PC-3 (cell line): ENCODE data around the gene HDAC9. TPM values are rescaled to one million over a fixed set of nuclear protein-coding genes. Genes with fewer than 3 reads are reported as not detected.
"Not testable (repeated sequence)": the region's sequence is repeated elsewhere in the genome, so short reads cannot be mapped to it uniquely, and the experiment has no call there.

Experiments used
- ATAC-seq: fragments of 200-7000 bp; cut with Tn5 transposase; 2 replicates; pipeline ENCODE4 v1.9.1; 2020; ENCODE audit warnings: mild to moderate bottlenecking, moderate library complexity
- BruUV-seq: library from RNA; stranded (reverse); fragments of 400-500 nt; replicated peaks from 2 replicates; lab custom pipeline; 2021; lab: Mats Ljungman, UMichigan
- CTCF ChIA-PET: fragments of 300-600 bp; sonication (Branson Sonifier 250); formaldehyde crosslinking; loops from one replicate; lab custom pipeline; 2022; ENCODE audit warnings: antibody characterized with exemption; lab: Charles Lee
- POLR2A ChIA-PET: fragments of 300-600 bp; sonication (Branson Sonifier 250); formaldehyde crosslinking; loops from one replicate; lab custom pipeline; 2022; ENCODE audit warnings: antibody characterized with exemption; ENCODE audit not compliant: unreplicated experiment; lab: Charles Lee
- DNase-seq: peaks from one replicate; pipeline ENCODE4 v3.0.0-alpha.2; 2015
- H2AFZ ChIP-seq: fragments of 300-600 bp; sonication (generic); 2 replicates; pipeline ENCODE4 v1.6.0; 2016; ENCODE audit warnings: antibody characterized with exemption, low read length
- H3F3A ChIP-seq: fragments of 300-600 bp; sonication (generic); one replicate; pipeline ENCODE4 v1.6.0; 2017; ENCODE audit warnings: antibody characterized with exemption, low read length, control low read depth, mild to moderate bottlenecking; ENCODE audit not compliant: unreplicated experiment
- H3K27ac ChIP-seq: fragments of 300-600 bp; sonication (generic); 2 replicates; pipeline ENCODE4 v1.5.1; 2016; ENCODE audit warnings: mild to moderate bottlenecking, low read length
- H3K27me3 ChIP-seq: fragments of 300-600 bp; sonication (generic); 2 replicates; pipeline ENCODE4 v1.6.1; 2016; ENCODE audit warnings: low read length, mixed read lengths
- H3K36me3 ChIP-seq: fragments of 300-600 bp; sonication (generic); 2 replicates; pipeline ENCODE4 v1.6.1; 2016; ENCODE audit warnings: low read depth, mixed run types, low read length, mixed read lengths
- H3K4me1 ChIP-seq: fragments of 300-600 bp; sonication (generic); 2 replicates; pipeline ENCODE4 v1.5.1; 2016; ENCODE audit warnings: low read length; ENCODE audit not compliant: insufficient read depth
- H3K4me2 ChIP-seq: fragments of 300-600 bp; sonication (generic); 2 replicates; pipeline ENCODE4 v1.6.0; 2016; ENCODE audit warnings: low read length
- H3K4me3 ChIP-seq: fragments of 300-600 bp; sonication (generic); 2 replicates; pipeline ENCODE4 v1.5.1; 2016; ENCODE audit warnings: mild to moderate bottlenecking, low read length, mixed read lengths
- H3K79me2 ChIP-seq: fragments of 300-600 bp; sonication (generic); 2 replicates; pipeline ENCODE4 v1.6.1; 2017; ENCODE audit warnings: low read length, mixed read lengths
- H3K9ac ChIP-seq: fragments of 300-600 bp; sonication (generic); 2 replicates; pipeline ENCODE4 v1.6.0; 2016; ENCODE audit warnings: mild to moderate bottlenecking, low read length
- H3K9me2 ChIP-seq: fragments of 300-600 bp; sonication (generic); replicated peaks from 2 replicates; pipeline ENCODE4 v1.6.1; 2016; ENCODE audit warnings: mixed run types, low read length, mixed read lengths
- H3K9me3 ChIP-seq: fragments of 300-600 bp; sonication (generic); 2 replicates; pipeline ENCODE4 v1.6.1; 2016; ENCODE audit warnings: low read length, mixed read lengths
- H4K20me1 ChIP-seq: fragments of 300-600 bp; sonication (generic); 2 replicates; pipeline ENCODE4 v1.6.1; 2016; ENCODE audit warnings: low read length, mixed read lengths
- CTCF ChIP-seq: fragments of 300-600 bp; sonication (generic); conservative IDR thresholded peaks from 2 replicates; pipeline ENCODE4 v1.5.1; 2017; ENCODE audit warnings: antibody characterized with exemption, low read depth, mild to moderate bottlenecking, low read length
- EZH2 ChIP-seq: fragments of 300-600 bp; sonication (generic); IDR thresholded peaks from one replicate; pipeline ENCODE4 v1.6.1; 2017; ENCODE audit warnings: antibody characterized with exemption, mild to moderate bottlenecking, low read length; ENCODE audit not compliant: unreplicated experiment
- EZH2phosphoT487 ChIP-seq: fragments of 300-600 bp; sonication (generic); IDR thresholded peaks from 2 replicates; pipeline ENCODE4 v1.6.1; 2018; ENCODE audit warnings: mild to moderate bottlenecking, antibody characterized with exemption, low read length, borderline replicate concordance
- intact Hi-C: fragments of 100-400 bp; cut with micrococcal nuclease; formaldehyde crosslinking; loops from 2 replicates; pipeline ENCODE4 v1.9.0; 2023
- total RNA-seq: library from RNA; depleted of rRNA; stranded (reverse); fragments of >200 nt; gene quantifications from 2 replicates; pipeline ENCODE4 v1.2.3, GENCODE V29; 2014

The HDAC9 gene
- total RNA-seq, 1 experiment from 2014 or later, result 7.8 TPM

- CTCF ChIA-PET, result no interaction called here
- TF ChIP-seq EZH2 (no peak), EZH2phosphoT487 (no peak), CTCF (no peak)
Observed at GRCh38 chr7:18976715-18977471, 481.3 kb downstream of the HDAC9 start.

GRCh38 chr7:18978108-18978495 lies 482.6 kb downstream of the HDAC9 start:
- Histone ChIP-seq H3K27ac (peak overlapping the region; percentile 97), H3K27me3 (no peaks in the 10 kb centered on the region), H3K9me3 (no peaks in the 10 kb centered on the region), H3K36me3 (no peaks in the 10 kb centered on the region), H3K4me3 (peak overlapping the region; percentile 54), H3K4me1 (peaks cover 50% of the 10 kb centered on the region), H3K79me2 (no peaks in the 10 kb centered on the region), H3F3A (peaks cover 6% of the 10 kb centered on the region), H3K9ac (peak overlapping the region; percentile 70), H2AFZ (no peak overlapping the region), H3K9me2 (no peaks in the 10 kb centered on the region), H4K20me1 (no peaks in the 10 kb centered on the region), H3K4me2 (peak overlapping the region; percentile 89)
- POLR2A ChIA-PET, result no interaction called here
- DNase-seq, result peak; percentile 94
- no TSS peak for BruUV-seq
- CTCF ChIA-PET, result no interaction called here
- ATAC-seq, result peak; percentile 61
- intact Hi-C loops, result loop anchor here (2.0 to 10.0 kb wide), 6 partner anchors 33 to 626 kb away; no protein-coding TSS in a partner anchor
- no peak for TF ChIP-seq CTCF
- no peak for TF ChIP-seq EZH2
- TF ChIP-seq EZH2phosphoT487, result no peak

More at GRCh38 chr7:18976715-18977471, 481.3 kb downstream of the HDAC9 start:
- Histone ChIP-seq H3K27me3 (no peaks in the 10 kb centered on the region), H3K36me3 (no peaks in the 10 kb centered on the region), H3K27ac (peak overlapping the region; percentile 97), H3K9me3 (no peaks in the 10 kb centered on the region), H3K4me3 (peak overlapping the region; percentile 1; the same call in 1 of the 2 replicates), H3K9ac (peak overlapping the region; percentile 70; the same call in 1 of the 2 replicates), H3K79me2 (no peaks in the 10 kb centered on the region), H2AFZ (no peak overlapping the region), H4K20me1 (no peaks in the 10 kb centered on the region), H3K9me2 (no peaks in the 10 kb centered on the region), H3K4me2 (peak overlapping the region; percentile 89), H3K4me1 (peaks cover 60% of the 10 kb centered on the region), H3F3A (peaks cover 6% of the 10 kb centered on the region)
- intact Hi-C loops, result loop anchor here (5.0 to 10.0 kb wide), 4 partner anchors 85 to 625 kb away; no protein-coding TSS in a partner anchor
- BruUV-seq, result no TSS peak
- POLR2A ChIA-PET, result no interaction called here
- ATAC-seq (no peak), DNase-seq (no peak)

- H3K4me2 ChIP-seq, H3K9me2 ChIP-seq, H3K36me3 ChIP-seq, DNase-seq, intact Hi-C loops, H3K27me3 ChIP-seq, BruUV-seq, H3K79me2 ChIP-seq, POLR2A ChIA-PET, H3K27ac ChIP-seq, H3K4me3 ChIP-seq, H4K20me1 ChIP-seq, H2AFZ ChIP-seq, H3K4me1 ChIP-seq, H3K9me3 ChIP-seq, H3K9ac ChIP-seq, H3F3A ChIP-seq, ATAC-seq, CTCF ChIA-PET: not testable (repeated sequence)
Observed at GRCh38 chr7:18990700-18991099, 495.2 kb downstream of the HDAC9 start.
